Fibroblast of skin of right quadriceps (primary cell): ENCODE measurements around the gene OCA2.
A peak's percentile ranks its signal among the peaks of the same experiment; 100 is the strongest.

ENCODE experiments used
- DNase-seq: peaks from one replicate; pipeline ENCODE4 v3.0.0-alpha.2; 2013

Gene OCA2

GRCh38 chr15:27835233-27835939, 263.7 kb downstream of the OCA2 start:
- no peak for DNase-seq

DNA sequence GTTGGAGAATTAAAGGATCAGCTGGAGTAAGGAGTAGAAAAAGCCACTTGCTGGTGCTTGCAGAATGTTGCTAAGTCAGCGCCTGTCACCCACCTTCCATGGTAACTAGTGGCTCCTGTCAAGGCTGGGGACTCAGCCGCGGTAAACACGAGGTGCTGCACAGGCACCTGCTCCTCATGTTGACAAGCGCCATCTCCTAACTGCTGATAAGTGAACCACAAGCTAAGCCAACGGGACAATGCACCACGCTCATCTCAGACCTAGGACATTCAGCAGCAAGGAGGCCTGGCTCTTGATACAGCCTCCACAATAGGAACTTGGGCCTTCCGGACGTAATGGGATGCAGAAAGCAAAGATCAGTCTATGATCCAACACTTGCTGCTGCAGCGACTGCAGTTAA, 264.4 kb downstream of the OCA2 start:
- DNase-seq: no peak

GRCh38 chr15:27833974-27834373, 265.1 kb downstream of the OCA2 start:
- DNase-seq: no peak

DNA sequence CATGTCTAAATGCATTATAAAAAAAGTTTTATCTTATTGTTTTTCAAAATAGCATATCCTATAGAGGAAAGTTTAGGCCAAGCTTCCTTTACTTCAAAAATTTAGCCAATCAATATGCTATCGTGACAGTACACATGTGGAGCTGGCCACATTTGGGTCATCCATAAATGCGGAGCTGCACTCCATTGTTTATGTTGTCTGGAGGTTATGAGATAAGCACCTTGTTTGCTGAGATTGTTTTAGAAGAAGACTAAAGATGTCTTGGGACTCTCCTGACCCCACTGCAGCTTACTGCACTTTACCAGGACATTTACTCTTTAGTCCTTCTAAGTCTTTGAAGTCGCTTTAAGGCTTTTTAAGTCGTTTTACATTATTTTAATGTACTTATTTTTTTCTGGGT, 265.9 kb downstream of the OCA2 start:
- no peak for DNase-seq

DNA sequence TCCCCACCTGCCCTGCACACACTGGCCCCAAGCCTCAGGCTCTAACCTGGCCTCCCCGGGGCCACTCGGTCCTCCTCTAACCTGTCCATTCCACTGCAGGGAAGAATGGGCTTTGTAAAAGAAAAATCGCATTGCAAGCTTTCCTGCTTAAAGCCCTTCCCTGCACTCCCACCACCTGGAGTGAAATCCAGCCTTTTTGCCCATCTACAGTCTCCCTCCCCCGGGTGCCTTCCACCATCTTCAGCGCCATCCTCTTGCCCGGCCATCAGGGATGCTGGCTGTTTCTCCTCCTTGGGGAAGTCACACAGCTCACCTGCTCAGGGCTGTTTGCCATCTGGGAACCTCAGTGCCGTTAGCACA, 266.9 kb downstream of the OCA2 start:
- DNase-seq: no peak

- no peak for DNase-seq
Observed at GRCh38 chr15:27831384-27832236, 267.5 kb downstream of the OCA2 start.

GRCh38 chr15:27828746-27829145, 270.4 kb downstream of the OCA2 start:
- DNase-seq: no peak

DNA sequence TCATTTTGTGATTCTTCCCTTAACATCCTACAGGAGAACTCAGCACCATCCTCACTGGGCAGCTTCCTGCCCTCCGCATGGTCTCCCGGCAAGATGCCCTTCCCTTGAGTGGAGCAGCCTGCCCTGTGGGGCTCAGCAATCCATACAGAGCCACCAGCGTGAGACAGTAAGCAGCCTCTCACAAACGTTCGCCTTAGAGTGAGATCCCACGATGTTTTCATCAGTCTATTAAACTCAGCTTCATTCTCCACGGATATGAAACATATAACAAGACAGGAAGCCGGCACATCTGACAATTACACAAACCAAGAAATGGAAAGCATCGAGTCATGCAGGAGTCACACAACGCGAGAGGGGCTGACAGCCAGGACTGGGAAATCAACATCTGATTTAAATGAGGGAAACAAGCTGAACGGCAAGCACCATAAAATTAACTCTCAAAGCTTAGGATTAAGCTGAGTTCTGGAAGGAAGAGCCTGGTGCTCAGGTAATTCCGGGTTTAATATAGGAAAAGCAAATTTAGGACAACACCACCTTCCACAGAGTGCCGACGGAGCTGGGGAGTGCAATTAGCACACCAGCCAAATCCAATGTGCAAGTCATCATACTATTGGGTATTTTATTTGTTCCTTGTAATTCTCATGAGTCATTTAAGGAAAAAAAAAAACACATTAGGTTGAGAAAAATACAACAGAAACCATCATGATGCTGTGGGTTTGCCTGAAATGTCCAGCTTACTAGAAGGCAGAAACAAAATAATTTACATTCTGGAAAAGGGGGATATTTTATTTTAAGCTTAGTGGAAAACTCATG, 272.0 kb downstream of the OCA2 start:
- peak; percentile 82 for DNase-seq

- peak; percentile 36 for DNase-seq
Observed at GRCh38 chr15:27826411-27826810, 272.7 kb downstream of the OCA2 start.

DNA sequence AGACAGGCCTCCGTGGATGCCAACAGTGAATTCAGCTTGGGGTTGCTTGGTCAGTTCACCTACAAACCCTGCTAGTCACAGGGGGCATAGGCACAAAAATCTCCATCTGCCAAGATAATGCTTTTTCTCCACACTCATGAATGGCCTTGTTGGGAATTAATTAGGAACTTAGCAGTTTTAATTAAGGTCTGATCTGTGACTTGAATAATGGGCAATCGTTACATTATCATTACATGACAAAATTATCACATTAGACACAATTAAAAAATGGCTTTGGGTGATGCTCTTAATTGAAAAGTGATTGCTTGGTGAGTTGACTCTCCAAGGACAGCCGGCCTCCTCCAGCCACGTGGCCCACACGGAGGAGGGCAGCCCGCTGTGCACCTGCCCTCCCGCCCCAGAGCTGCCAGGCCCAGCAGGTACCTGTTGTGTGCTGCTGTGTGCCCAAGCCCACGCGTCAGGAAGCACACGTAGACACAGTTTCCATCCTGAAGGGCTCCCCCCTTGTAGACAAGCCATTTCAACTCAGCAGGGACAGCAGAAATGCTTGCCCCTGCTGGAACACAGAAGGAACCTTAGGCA, 274.2 kb downstream of the OCA2 start:
- no peak for DNase-seq

GRCh38 chr15:27821273-27821672, 277.8 kb downstream of the OCA2 start:
- no peak for DNase-seq

DNA sequence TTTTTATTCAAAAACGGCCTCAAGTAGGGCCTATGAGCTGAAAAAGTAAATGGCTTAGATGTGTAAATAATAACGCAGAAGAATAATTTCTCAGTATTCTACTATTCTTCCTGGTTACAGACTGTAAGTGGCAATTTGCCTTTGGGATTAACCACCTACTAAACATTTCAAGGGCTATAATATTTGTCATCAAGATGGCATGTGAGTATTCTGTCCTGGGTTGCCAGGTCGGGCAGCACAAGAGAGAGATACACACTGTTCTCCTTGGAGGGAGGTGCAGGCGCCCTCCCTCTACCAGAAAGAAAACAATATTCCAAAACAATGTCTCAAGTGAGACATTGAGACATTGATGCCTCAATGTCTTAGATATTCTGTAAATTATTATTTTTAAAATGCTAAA, 278.4 kb downstream of the OCA2 start:
- DNase-seq: no peak

- peak; percentile 69 for DNase-seq
Observed at GRCh38 chr15:27820232-27820631, 278.9 kb downstream of the OCA2 start.

DNA sequence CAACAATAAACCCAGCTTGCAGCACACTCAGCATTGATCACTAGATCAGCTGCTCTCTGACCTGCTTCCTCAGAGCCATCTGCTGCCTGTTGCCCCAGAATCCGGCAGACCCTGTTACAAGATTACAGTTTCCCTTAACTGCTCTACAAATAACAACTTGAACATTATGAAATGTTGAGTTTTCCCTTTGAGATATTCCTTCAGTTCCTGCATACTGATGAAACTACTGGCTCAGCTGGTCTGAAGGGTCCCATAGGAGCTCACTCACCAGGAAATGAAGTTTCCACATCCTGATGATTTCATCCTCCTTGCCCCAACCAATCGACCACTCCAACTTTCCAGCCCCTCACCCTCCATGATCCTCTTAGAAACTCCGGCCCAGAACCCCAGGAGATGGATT, 281.9 kb downstream of the OCA2 start:
- DNase-seq: no peak

GRCh38 chr15:27816790-27817189, 282.3 kb downstream of the OCA2 start:
- DNase-seq: no peak

DNA sequence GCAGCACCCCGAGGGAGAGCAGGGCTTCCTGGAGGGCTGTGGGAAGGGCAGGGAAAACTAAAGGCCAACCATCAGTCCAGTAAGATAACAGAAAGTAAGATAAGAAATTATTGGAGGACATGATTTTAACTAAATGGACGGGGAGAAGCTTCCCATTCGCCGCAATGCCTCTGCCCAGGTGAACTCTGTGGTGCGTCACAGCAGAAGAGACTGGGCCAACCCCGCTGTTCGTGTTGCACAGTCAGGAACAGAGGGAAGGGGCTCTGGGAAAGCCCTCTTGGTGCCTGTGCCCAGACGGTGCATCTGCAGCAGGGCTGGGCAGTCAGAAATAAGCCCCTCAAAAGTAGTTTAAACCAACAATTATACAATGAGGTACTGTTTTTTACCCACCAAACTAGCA, 284.1 kb downstream of the OCA2 start:
- no peak for DNase-seq

DNA sequence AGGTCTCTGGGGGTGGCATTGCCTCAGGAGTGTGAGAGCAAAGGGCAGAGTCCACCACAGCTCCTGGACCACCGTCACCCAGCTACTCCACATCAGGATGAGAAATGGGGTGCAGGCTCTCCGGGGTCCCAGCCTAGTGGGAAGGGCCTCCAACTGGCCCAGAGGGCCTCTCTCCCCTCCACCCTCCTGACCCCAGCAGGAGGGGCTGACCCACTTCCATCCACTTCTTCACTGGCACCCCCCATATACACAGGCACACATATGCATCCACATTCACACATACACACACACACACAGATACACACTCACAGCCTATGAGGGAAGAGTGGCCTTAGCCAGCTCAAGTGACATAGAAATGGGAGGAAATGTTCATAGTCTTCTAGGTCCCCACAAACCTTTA, 286.0 kb downstream of the OCA2 start:
- no peak for DNase-seq

DNA sequence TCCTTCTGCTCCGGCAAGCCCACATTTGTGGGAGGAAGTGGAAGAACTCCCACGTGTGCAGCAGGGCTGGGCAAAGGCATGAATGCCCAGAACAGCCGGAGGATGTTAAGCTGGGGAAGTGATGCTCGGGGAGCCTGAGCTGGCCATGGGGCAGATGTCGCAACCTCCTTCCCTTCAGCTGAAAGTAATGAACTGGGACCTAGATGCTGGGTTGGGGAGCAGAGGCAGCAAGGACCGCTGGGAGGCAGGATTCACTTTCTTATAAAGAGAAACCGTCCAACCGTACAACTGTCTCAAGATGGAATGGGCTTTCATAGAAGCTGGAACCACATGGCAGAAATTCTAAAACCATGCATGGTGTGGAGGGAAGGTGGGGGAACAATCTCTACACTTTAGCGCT, 290.9 kb downstream of the OCA2 start:
- no peak for DNase-seq

GRCh38 chr15:27807335-27807734, 291.8 kb downstream of the OCA2 start:
- DNase-seq: no peak

DNA sequence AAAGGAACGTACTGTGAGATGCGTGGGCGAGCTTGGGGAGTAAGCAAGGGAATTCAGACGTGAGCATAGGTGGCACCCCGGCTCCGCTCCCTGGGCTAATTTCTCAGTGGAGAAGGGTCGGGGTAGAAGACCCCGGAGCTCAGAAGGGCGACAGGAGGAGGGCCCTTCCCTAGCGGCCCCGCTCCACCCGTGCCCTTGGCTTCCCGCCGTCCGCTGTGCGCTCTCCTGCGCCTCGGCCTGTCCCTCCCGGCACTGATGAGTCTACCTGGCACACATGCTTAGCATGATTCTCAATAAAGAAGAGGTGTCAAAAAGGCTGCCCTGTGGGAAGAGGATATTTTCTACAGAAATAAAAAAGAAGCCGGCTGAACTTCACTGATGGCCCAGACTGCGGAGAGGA, 292.7 kb downstream of the OCA2 start:
- DNase-seq: no peak

DNA sequence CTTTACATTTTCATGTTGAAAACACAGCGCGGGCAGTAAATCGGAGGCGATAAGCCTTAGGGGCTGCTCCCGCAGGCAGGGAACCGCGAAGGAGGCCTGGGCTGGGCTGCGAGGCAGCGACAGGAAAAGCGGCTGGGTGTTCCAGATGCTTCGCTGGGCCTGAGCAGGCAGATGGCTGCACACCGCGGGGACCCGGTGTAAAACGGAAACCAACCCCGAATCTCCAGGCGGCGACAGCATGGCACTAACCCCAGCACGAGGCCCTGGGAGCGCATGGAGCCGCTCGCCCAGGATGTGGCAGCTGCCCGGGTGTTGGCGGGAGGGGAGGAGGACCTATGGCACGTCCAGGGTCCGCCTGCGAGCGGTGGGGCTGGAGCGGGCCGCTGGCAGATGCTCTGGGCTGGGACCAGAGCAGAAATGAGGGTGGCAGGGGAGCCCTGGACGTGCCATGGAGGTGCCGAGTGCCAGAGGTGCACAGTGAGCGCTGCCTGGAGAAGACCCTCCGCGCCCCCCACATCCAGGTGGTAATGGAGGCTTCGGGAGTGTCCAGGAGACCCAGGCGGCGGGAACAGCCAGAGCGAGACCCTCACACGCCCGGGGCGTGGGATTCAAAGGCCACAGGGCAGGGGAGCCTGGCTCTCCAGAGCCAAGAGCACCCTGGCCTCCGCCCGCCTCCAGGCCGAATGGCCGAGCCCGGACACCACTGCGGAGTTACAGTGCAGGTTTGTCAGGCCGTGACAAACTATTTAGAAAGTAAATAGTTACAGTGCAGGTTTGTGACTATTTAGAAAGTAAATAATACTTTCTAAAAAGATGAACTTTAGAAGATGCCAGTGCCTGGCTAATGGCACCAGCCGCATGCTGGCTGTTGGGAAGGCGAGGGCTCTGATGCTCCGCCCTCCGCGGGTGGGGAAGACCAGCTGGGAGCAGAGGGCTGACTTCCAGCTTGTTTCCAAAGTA, 293.6 kb downstream of the OCA2 start:
- DNase-seq: no peak
